OCI-LY3 (cell line): ENCODE measurements around the gene CD200.

Experiments used
- H2AFZ ChIP-seq: fragments of 200-600, 300-600 bp; shearing (Covaris generic); 2 replicates; pipeline ENCODE4 v1.6.0; 2014; ENCODE audit warnings: antibody characterized with exemption, low read depth, low read length
- H3K27ac ChIP-seq: fragments of 200-600, 300-600 bp; sonication (generic); 2 replicates; pipeline ENCODE4 v1.5.1; 2014; ENCODE audit warnings: mild to moderate bottlenecking, low read length, moderate library complexity, mixed read lengths
- H3K27me3 ChIP-seq: fragments of 200-600, 300-600 bp; sonication (generic); 2 replicates; pipeline ENCODE4 v1.6.1; 2014; ENCODE audit warnings: low read depth, low read length, mixed read lengths
- H3K36me3 ChIP-seq: fragments of 200-600, 300-600 bp; sonication (generic); replicated peaks from 2 replicates; pipeline ENCODE3; 2014; ENCODE audit warnings: low read depth, low read length, mixed read lengths
- H3K4me1 ChIP-seq: fragments of 300-600, 200-600 bp; sonication (generic); 2 replicates; pipeline ENCODE4 v1.6.1; 2014; ENCODE audit warnings: low read length, mixed read lengths
- H3K4me2 ChIP-seq: fragments of 200-600, 300-600 bp; sonication (generic); 2 replicates; pipeline ENCODE4 v1.6.1; 2014; ENCODE audit warnings: low read length, mixed read lengths
- H3K4me3 ChIP-seq: fragments of 300-600, 200-600 bp; sonication (generic); 2 replicates; pipeline ENCODE4 v1.5.1; 2014; ENCODE audit warnings: antibody characterized with exemption, mild to moderate bottlenecking, low read length, moderate library complexity
- H3K79me2 ChIP-seq: fragments of 300-600, 200-600 bp; shearing (Covaris generic); 2 replicates; pipeline ENCODE4 v1.6.1; 2014; ENCODE audit warnings: mild to moderate bottlenecking, low read length, mixed read lengths
- H3K9ac ChIP-seq: fragments of 300-600, 200-600 bp; shearing (Covaris generic); 2 replicates; pipeline ENCODE4 v1.6.0; 2014; ENCODE audit warnings: mild to moderate bottlenecking, low read length, moderate library complexity
- H3K9me3 ChIP-seq: fragments of 200-600, 300-600 bp; shearing (Covaris generic); 2 replicates; pipeline ENCODE4 v1.6.1; 2014; ENCODE audit warnings: low read length, mixed read lengths; ENCODE audit not compliant: insufficient read depth
- H4K20me1 ChIP-seq: fragments of 200-600, 300-600 bp; sonication (generic); 2 replicates; pipeline ENCODE4 v1.6.1; 2016; ENCODE audit warnings: low read length, mixed read lengths; ENCODE audit not compliant: insufficient read depth
- EZH2phosphoT487 ChIP-seq: fragments of 200-600 bp; shearing (Covaris generic); IDR thresholded peaks from 2 replicates; pipeline ENCODE4 v1.6.1; 2018; ENCODE audit warnings: antibody characterized with exemption, mixed run types, low read depth
- TF ChIP-seq, protein P1 (sequence below): fragments of 200-600, 300-600 bp; sonication (generic); IDR thresholded peaks from 2 replicates; pipeline ENCODE4 v1.5.1; 2014; ENCODE audit warnings: antibody characterized with exemption, low read length, low read depth

CD200 gene

DNA sequence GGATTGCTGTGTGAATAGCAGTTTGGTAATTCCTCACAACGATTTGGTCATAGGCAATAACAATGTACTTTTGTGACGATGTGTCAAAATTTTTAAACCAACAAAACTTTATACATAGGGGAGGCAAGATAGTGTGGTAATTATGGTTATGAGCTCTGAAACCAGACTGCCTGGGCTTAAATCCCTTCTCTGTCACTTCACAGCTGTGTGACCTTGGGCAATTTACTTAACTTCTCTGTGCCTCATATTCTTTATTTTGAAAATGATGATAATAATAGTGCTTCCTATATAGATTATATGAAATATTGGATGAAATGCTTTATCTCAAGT lies 5.7 kb downstream of the CD200 start:
- no peaks in the 10 kb centered on the region for H3K9me3 ChIP-seq
- H3K9ac ChIP-seq: no peak overlapping the region
- H2AFZ ChIP-seq: no peak overlapping the region
- H3K27me3 ChIP-seq: peaks cover 11% of the 10 kb centered on the region
- no peak overlapping the region for H3K4me3 ChIP-seq
- H3K4me1 ChIP-seq: no peaks in the 10 kb centered on the region
- H3K36me3 ChIP-seq: no peaks in the 10 kb centered on the region
- no peak overlapping the region for H3K27ac ChIP-seq
- H3K4me2 ChIP-seq: no peak overlapping the region
- no peaks in the 10 kb centered on the region for H3K79me2 ChIP-seq
- TF ChIP-seq EZH2phosphoT487: no peak
- TF ChIP-seq, protein P1, sequence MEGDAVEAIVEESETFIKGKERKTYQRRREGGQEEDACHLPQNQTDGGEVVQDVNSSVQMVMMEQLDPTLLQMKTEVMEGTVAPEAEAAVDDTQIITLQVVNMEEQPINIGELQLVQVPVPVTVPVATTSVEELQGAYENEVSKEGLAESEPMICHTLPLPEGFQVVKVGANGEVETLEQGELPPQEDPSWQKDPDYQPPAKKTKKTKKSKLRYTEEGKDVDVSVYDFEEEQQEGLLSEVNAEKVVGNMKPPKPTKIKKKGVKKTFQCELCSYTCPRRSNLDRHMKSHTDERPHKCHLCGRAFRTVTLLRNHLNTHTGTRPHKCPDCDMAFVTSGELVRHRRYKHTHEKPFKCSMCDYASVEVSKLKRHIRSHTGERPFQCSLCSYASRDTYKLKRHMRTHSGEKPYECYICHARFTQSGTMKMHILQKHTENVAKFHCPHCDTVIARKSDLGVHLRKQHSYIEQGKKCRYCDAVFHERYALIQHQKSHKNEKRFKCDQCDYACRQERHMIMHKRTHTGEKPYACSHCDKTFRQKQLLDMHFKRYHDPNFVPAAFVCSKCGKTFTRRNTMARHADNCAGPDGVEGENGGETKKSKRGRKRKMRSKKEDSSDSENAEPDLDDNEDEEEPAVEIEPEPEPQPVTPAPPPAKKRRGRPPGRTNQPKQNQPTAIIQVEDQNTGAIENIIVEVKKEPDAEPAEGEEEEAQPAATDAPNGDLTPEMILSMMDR: no peak
- H4K20me1 ChIP-seq: no peaks in the 10 kb centered on the region

DNA sequence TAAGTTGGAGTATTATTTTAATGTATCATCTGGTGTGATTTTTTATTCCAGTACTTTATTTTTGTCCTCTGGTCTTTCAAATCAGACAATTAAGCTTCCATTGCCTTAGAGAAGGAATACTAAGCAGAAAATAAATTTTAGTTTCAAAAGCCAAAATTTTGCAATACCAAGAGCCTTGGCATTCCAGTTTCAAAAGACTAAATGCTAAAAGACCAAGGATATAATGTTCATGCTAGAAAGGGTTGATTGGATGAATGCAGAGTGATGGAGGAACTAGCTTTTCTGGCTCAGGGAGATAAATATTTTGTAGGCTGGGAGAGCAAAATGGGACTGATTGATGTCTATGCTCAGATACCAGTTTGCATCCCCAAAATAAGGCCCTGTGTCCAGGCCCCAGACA lies 6.2 kb downstream of the CD200 start:
- Histone ChIP-seq H3K27ac (no peak overlapping the region), H3K9ac (no peak overlapping the region), H3K4me3 (no peak overlapping the region), H4K20me1 (no peaks in the 10 kb centered on the region), H2AFZ (no peak overlapping the region), H3K27me3 (peaks cover 7% of the 10 kb centered on the region; the same call in 1 of the 2 replicates), H3K4me1 (no peaks in the 10 kb centered on the region), H3K79me2 (no peaks in the 10 kb centered on the region), H3K9me3 (no peaks in the 10 kb centered on the region), H3K36me3 (no peaks in the 10 kb centered on the region), H3K4me2 (no peak overlapping the region)
- TF ChIP-seq, protein P1: no peak

DNA sequence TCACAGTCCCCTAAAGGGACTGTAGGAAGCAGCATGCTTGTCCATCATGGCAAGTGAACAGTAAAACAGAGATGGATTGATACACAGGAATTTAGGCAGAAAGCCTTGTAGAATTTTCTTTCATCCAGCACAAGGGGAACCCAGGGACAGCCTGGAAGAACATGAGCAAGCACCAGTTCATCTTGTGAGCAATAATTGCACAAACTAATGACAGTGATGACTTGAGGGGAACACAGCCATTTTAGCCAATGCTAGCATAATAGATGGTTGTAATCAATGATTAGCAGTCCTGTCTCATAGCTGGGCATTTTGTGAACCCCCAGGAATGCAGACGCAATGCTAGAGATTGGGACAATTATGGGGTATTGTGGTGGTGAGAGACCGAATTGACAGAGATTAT lies 6.7 kb downstream of the CD200 start:
- Histone ChIP-seq H3K4me3 (no peak overlapping the region), H4K20me1 (no peaks in the 10 kb centered on the region), H3K27me3 (peaks cover 2% of the 10 kb centered on the region; the same call in 1 of the 2 replicates), H2AFZ (no peak overlapping the region), H3K27ac (no peak overlapping the region), H3K4me2 (no peak overlapping the region), H3K9me3 (no peaks in the 10 kb centered on the region), H3K9ac (no peak overlapping the region), H3K4me1 (no peaks in the 10 kb centered on the region), H3K36me3 (no peaks in the 10 kb centered on the region), H3K79me2 (no peaks in the 10 kb centered on the region)
- no peak for TF ChIP-seq EZH2phosphoT487
- TF ChIP-seq, protein P1: no peak

DNA sequence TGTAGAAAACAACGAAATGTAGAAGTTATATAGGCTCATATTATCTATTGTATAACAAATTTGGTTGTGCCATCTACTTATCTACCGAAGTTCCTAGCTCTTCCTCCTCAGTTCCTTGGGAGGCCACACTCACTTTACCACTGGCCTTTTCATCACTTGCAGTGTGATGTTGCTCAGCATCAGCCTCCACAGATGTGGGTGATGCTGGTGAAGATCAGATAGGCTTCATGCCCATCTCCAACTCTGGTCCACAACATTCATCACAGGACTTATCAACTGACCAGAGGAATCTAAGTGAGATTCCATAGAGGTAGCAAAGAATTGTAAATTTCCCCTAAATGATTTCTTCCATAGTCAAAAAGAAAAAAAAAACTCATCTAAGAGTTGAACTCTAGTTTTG lies 8.4 kb downstream of the CD200 start:
- TF ChIP-seq, protein P1: no peak
- no peak for TF ChIP-seq EZH2phosphoT487
- Histone ChIP-seq H3K4me3 (no peak overlapping the region), H4K20me1 (no peaks in the 10 kb centered on the region), H3K79me2 (no peaks in the 10 kb centered on the region), H3K36me3 (no peaks in the 10 kb centered on the region), H3K27ac (no peak overlapping the region), H3K9me3 (no peaks in the 10 kb centered on the region), H2AFZ (no peak overlapping the region), H3K9ac (no peak overlapping the region), H3K4me1 (peaks cover under 1% of the 10 kb centered on the region; the same call in 1 of the 2 replicates), H3K27me3 (peaks cover 2% of the 10 kb centered on the region; the same call in 1 of the 2 replicates), H3K4me2 (no peak overlapping the region)
